ENCODE data around the gene WDR75. TPM values are rescaled to one million over a fixed set of nuclear protein-coding genes. Genes with fewer than 3 reads are reported as not detected.

Gene WDR75
- total RNA-seq = 33.6 and 40.6 TPM in 2 replicates

GRCh38 chr2:189440947-189441708, at the start of gene WDR75:
Gene WDR75, plus strand, starts transcription at chr2:189441474. Its CDS starts 19 bp downstream, at chr2:189441493.

Other genes starting within 250 kb of the WDR75 start
- 6.3 and 15.3 TPM in 2 replicates for gene SLC40A1, start 139.3 kb downstream of the WDR75 start, total RNA-seq
- 60.5 and 62.2 TPM in 2 replicates for gene ASNSD1, start 220.0 kb downstream of the WDR75 start, total RNA-seq
- gene ANKAR, start 233.2 kb downstream of the WDR75 start, total RNA-seq = 10.7 and 11.8 TPM in 2 replicates